ENCODE measurements around the gene CIBAR2. TPM values are rescaled to one million over a fixed set of nuclear protein-coding genes. Genes with fewer than 3 reads are reported as not detected.

CIBAR2 gene
- total and polyA plus RNA-seq, 11 donors: not detected

- no peak for DNase-seq
- intact Hi-C loops (cut with DNase I): no loop called here
- TF ChIP-seq POLR2A (IDR thresholded peaks at IDR 0.05): no peak
- TF ChIP-seq, protein P1, sequence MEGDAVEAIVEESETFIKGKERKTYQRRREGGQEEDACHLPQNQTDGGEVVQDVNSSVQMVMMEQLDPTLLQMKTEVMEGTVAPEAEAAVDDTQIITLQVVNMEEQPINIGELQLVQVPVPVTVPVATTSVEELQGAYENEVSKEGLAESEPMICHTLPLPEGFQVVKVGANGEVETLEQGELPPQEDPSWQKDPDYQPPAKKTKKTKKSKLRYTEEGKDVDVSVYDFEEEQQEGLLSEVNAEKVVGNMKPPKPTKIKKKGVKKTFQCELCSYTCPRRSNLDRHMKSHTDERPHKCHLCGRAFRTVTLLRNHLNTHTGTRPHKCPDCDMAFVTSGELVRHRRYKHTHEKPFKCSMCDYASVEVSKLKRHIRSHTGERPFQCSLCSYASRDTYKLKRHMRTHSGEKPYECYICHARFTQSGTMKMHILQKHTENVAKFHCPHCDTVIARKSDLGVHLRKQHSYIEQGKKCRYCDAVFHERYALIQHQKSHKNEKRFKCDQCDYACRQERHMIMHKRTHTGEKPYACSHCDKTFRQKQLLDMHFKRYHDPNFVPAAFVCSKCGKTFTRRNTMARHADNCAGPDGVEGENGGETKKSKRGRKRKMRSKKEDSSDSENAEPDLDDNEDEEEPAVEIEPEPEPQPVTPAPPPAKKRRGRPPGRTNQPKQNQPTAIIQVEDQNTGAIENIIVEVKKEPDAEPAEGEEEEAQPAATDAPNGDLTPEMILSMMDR (IDR thresholded peaks at IDR 0.05): no peak
- Histone ChIP-seq H3K9me3 (no peaks in the 10 kb centered on the region), H3K4me3 (no peak overlapping the region), H3K27ac (peak overlapping the region in 1 of 12 donors; percentile 80), H3K4me1 (peaks cover 0 to 25% (median 0%) of the 10 kb centered on the region in 12 donors), H3K27me3 (no peaks in the 10 kb centered on the region), H3K36me3 (peaks cover 0 to 15% (median 5%) of the 10 kb centered on the region in 9 donors)
- ATAC-seq: peak in 2 of 4 donors; percentile 19 to 35
- WGBS, 4 donors: 77 to 93% (median 87%) methylated on average over 11 of the region's 11 CpGs
Observed at GRCh38 chr16:85062845-85063244, 49.4 kb downstream of the CIBAR2 start.

DNA sequence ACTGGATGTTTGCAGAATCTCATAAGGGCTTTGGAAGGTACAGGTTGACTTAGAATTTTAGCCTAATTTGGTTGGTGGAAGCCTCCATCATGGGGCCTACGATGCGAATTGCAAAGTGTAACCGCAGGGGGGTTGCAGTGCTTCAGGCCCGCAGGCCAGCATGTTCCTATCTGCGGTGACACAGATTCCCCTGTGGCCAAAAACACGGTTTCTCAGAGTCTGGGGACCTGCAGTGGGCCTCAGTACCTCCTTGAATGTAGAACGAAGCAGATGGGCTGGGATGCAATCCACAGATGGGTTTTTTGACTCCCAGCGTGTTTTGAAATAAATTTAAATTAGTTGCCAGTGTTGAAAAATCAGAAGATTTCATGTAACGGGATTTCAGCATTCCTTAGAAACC, 49.9 kb downstream of the CIBAR2 start:
- no peak for ATAC-seq
- WGBS, 4 donors: 84 to 93% (median 91%) methylated on average over 9 of the region's 9 CpGs
- no peak overlapping the region for H3K4me3 ChIP-seq
- intact Hi-C loops (cut with DNase I): no loop called here
- no peaks in the 10 kb centered on the region for H3K9me3 ChIP-seq
- no peaks in the 10 kb centered on the region for H3K27me3 ChIP-seq
- H3K27ac ChIP-seq: peak overlapping the region in 1 of 12 donors; percentile 80
- peaks cover 0 to 10% (median under 1%) of the 10 kb centered on the region in 9 donors for H3K36me3 ChIP-seq
- DNase-seq: no peak
- H3K4me1 ChIP-seq: peaks cover 0 to 30% (median 4%) of the 10 kb centered on the region in 12 donors
- no peak for TF ChIP-seq POLR2A (IDR thresholded peaks at IDR 0.05)
- TF ChIP-seq, protein P1 (IDR thresholded peaks at IDR 0.05): no peak

- peak; percentile 44 to 74 (median 61) for DNase-seq
Observed at GRCh38 chr16:85061566-85061965, 50.7 kb downstream of the CIBAR2 start.

DNA sequence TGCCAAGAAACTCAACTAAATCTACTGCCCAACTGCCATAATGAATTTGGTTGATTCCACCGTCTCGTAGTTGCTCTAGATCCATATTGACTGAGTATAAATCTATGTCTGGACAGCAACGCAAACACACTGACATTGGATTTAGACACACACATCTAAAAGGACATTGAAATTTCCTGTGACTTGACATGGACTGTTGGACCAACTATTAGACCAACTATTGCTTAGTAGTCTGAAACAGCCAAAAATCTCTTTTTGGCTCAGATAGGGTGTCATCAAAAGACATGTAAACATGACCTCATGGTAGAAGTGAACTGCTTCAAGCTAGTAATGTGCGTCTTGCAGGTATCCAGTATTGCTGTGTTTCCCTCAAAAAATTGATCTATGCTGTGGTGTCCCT, 53.4 kb downstream of the CIBAR2 start:
- Histone ChIP-seq H3K4me1 (peaks cover 0 to 59% (median 17%) of the 10 kb centered on the region in 12 donors), H3K27me3 (no peaks in the 10 kb centered on the region), H3K27ac (no peak overlapping the region), H3K9me3 (no peaks in the 10 kb centered on the region), H3K36me3 (no peaks in the 10 kb centered on the region), H3K4me3 (no peak overlapping the region)
- DNase-seq (no peak), ATAC-seq (no peak)
- TF ChIP-seq, protein P1 (IDR thresholded peaks at IDR 0.05): no peak
- no peak for TF ChIP-seq POLR2A (IDR thresholded peaks at IDR 0.05)
- intact Hi-C loops (cut with DNase I): loop anchor here in 1 of 10 donors (2.0 kb wide), 1 partner anchor 28 kb away; no protein-coding TSS in a partner anchor
- WGBS, 4 donors: 73 to 98% (median 98%) methylated on average over 4 of the region's 4 CpGs

More at GRCh38 chr16:85061566-85061965, 50.7 kb downstream of the CIBAR2 start:
- peak overlapping the region in 1 of 12 donors; percentile 80 for H3K27ac ChIP-seq
- no peak for TF ChIP-seq POLR2A (IDR thresholded peaks at IDR 0.05)
- TF ChIP-seq, protein P1 (IDR thresholded peaks at IDR 0.05): no peak
- ATAC-seq: peak in 3 of 4 donors; percentile 51 to 68 (median 55)
- H3K9me3 ChIP-seq: no peaks in the 10 kb centered on the region
- no peak overlapping the region for H3K4me3 ChIP-seq
- 86 to 93% (median 87%) methylated on average over 8 of the region's 8 CpGs for WGBS, 4 donors
- no peaks in the 10 kb centered on the region for H3K27me3 ChIP-seq
- intact Hi-C loops (cut with DNase I): no loop called here
- H3K4me1 ChIP-seq: peaks cover 0 to 38% (median 6%) of the 10 kb centered on the region in 12 donors
- H3K36me3 ChIP-seq: peaks cover 0 to 3% (median 0%) of the 10 kb centered on the region in 9 donors
